ENCODE measurements around the gene LYZL6.

The LYZL6 gene

GRCh38 chr17:35968520-35969054, 25.1 kb upstream of the LYZL6 start:
- H3K27ac Mint-ChIP-seq, result no peak overlapping the region
- H3K4me1 Mint-ChIP-seq, result peaks cover 13% of the 10 kb centered on the region
- no peak overlapping the region for H3K4me3 Mint-ChIP-seq
- H3K36me3 Mint-ChIP-seq (ENCODE audit: low read depth), result no peaks in the 10 kb centered on the region
- peaks cover 8% of the 10 kb centered on the region for H3K27me3 Mint-ChIP-seq (ENCODE audit: low read depth)
- no peak for TF ChIP-seq CTCF (IDR thresholded peaks at IDR 0.05; ENCODE audit: unreplicated experiment in 3 of 3)
- H3K9me3 Mint-ChIP-seq, result no peaks in the 10 kb centered on the region

DNA sequence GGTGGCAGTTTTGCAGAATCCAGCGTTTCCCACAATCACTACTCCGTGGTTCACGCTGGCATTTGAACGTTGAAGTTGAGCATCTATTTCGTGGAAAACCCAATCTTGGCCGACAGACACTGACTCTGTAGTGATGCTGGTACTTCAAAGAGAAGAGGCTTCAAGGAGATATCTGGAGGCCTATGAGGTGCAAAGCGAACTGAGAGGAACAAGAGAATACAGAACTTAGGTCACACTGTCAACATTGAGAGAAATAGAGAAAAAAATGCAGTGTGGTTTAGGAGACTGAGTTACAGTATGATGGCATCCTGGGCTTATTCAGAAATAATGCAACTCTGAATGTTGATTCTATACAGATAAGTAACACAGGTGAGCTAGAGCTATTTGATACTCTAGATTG, 21.8 kb upstream of the LYZL6 start:
- Mint-ChIP-seq H3K9me3 (no peaks in the 10 kb centered on the region), H3K4me3 (no peak overlapping the region), H3K36me3 (ENCODE audit: low read depth) (no peaks in the 10 kb centered on the region), H3K4me1 (peaks cover 10% of the 10 kb centered on the region), H3K27me3 (ENCODE audit: low read depth) (no peaks in the 10 kb centered on the region), H3K27ac (no peak overlapping the region)
- no peak for TF ChIP-seq CTCF (IDR thresholded peaks at IDR 0.05; ENCODE audit: unreplicated experiment in 3 of 3)

GRCh38 chr17:35963663-35964062, 20.1 kb upstream of the LYZL6 start:
- Mint-ChIP-seq H3K9me3 (no peaks in the 10 kb centered on the region), H3K27me3 (ENCODE audit: low read depth) (no peaks in the 10 kb centered on the region), H3K4me1 (no peaks in the 10 kb centered on the region), H3K27ac (no peak overlapping the region), H3K36me3 (ENCODE audit: low read depth) (no peaks in the 10 kb centered on the region), H3K4me3 (no peak overlapping the region)
- TF ChIP-seq CTCF (IDR thresholded peaks at IDR 0.05; ENCODE audit: unreplicated experiment in 3 of 3), result no peak

- Mint-ChIP-seq H3K4me3 (no peak overlapping the region), H3K27ac (no peak overlapping the region), H3K9me3 (no peaks in the 10 kb centered on the region), H3K27me3 (ENCODE audit: low read depth) (peaks cover 1% of the 10 kb centered on the region), H3K4me1 (no peaks in the 10 kb centered on the region), H3K36me3 (ENCODE audit: low read depth) (no peaks in the 10 kb centered on the region)
- TF ChIP-seq CTCF (IDR thresholded peaks at IDR 0.05; ENCODE audit: unreplicated experiment in 3 of 3), result no peak
Measured at GRCh38 chr17:35953720-35954119, 10.2 kb upstream of the LYZL6 start.

GRCh38 chr17:35949401-35949800, 5.9 kb upstream of the LYZL6 start:
- peaks cover 5% of the 10 kb centered on the region for H3K27me3 Mint-ChIP-seq (ENCODE audit: low read depth)
- H3K27ac Mint-ChIP-seq, result no peak overlapping the region
- no peak for TF ChIP-seq CTCF (IDR thresholded peaks at IDR 0.05; ENCODE audit: unreplicated experiment in 3 of 3)
- no peaks in the 10 kb centered on the region for H3K9me3 Mint-ChIP-seq
- H3K4me3 Mint-ChIP-seq, result no peak overlapping the region
- no peaks in the 10 kb centered on the region for H3K36me3 Mint-ChIP-seq (ENCODE audit: low read depth)
- no peaks in the 10 kb centered on the region for H3K4me1 Mint-ChIP-seq

GRCh38 chr17:35948092-35948491, 4.6 kb upstream of the LYZL6 start:
- no peaks in the 10 kb centered on the region for H3K9me3 Mint-ChIP-seq
- peaks cover 5% of the 10 kb centered on the region for H3K27me3 Mint-ChIP-seq (ENCODE audit: low read depth)
- H3K4me3 Mint-ChIP-seq, result no peak overlapping the region
- no peaks in the 10 kb centered on the region for H3K36me3 Mint-ChIP-seq (ENCODE audit: low read depth)
- TF ChIP-seq CTCF (IDR thresholded peaks at IDR 0.05; ENCODE audit: unreplicated experiment in 3 of 3), result no peak
- no peak overlapping the region for H3K27ac Mint-ChIP-seq
- H3K4me1 Mint-ChIP-seq, result peaks cover 3% of the 10 kb centered on the region

Measured in nephron (organoid).